GM12873 (cell line): ENCODE results near the gene ENOX1.

Experiments
- CTCF ChIP-seq: IDR thresholded peaks from 2 replicates; pipeline ENCODE4 v1.5.1; 2012; ENCODE audit warnings: low read depth, mild to moderate bottlenecking, moderate library complexity, low read length, control low read depth; ENCODE audit not compliant: insufficient read depth; ENCODE audit errors: missing control alignments

ENOX1 gene

GRCh38 chr13:43411741-43412140 lies 375.0 kb downstream of the ENOX1 start:
- TF ChIP-seq CTCF: no peak

GRCh38 chr13:43411211-43411610 lies 375.6 kb downstream of the ENOX1 start:
- TF ChIP-seq CTCF: no peak

- no peak for TF ChIP-seq CTCF
These were observed 378.5 kb downstream of the ENOX1 start for GRCh38 chr13:43408274-43408673.

- no peak for TF ChIP-seq CTCF
These were observed 379.7 kb downstream of the ENOX1 start for GRCh38 chr13:43407023-43407581.

DNA sequence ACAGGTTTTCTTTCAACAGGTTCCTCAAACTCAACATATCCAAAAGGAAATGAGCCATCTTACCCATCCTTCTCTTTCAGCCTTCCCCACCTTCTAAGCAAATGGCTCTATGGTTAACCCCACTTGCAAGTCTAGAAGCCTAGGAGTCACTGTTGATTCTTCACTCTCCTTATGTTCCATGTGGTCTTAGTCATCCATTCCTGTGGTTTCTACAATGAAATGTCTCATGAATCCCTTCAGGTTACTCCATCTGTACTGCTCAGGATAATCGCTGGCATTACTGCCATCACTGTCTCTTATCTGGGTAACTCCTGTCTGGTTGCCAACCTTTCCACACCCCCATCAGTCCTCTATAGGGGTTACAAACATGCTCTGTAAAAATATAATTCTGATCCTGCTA lies 381.3 kb downstream of the ENOX1 start:
- TF ChIP-seq CTCF: no peak

GRCh38 chr13:43402380-43402779 lies 384.4 kb downstream of the ENOX1 start:
- no peak for TF ChIP-seq CTCF

- TF ChIP-seq CTCF: no peak
These were observed 385.4 kb downstream of the ENOX1 start for GRCh38 chr13:43401361-43401760.

GRCh38 chr13:43397111-43397510 lies 389.7 kb downstream of the ENOX1 start:
- TF ChIP-seq CTCF: no peak
